H1 (cell line): Measurements from ENCODE around the gene AOPEP. TPM values are rescaled to one million over a fixed set of nuclear protein-coding genes. Genes with fewer than 3 reads are reported as not detected.

Experiments used
- CTCF ChIA-PET: fragments of 300-600 bp; sonication (Branson Sonifier 250); formaldehyde crosslinking; loops from one replicate; lab custom pipeline; 2021; ENCODE audit not compliant: partially characterized antibody; lab: Charles Lee
- POLR2A ChIA-PET: fragments of 300-600 bp; sonication (Branson Sonifier 250); formaldehyde crosslinking; loops from one replicate; lab custom pipeline; 2021; ENCODE audit warnings: inconsistent platforms; ENCODE audit not compliant: partially characterized antibody; lab: Charles Lee
- DNase-seq, 2 experiments: peaks; one replicate each; pipeline versions ENCODE4 v3.0.0 to v3.0.0-alpha.2; 2010 to 2022; ENCODE audit warnings: low spot score in 2 of 2, low read depth in 1 of 2, mixed read lengths in 1 of 2
- FAIRE-seq: peaks from 2 replicates; lab custom pipeline; 2011; peaks lifted over from hg19 to GRCh38; lab: Jason Lieb, UNC
- H2AFZ ChIP-seq: 2 replicates; pipeline ENCODE4 v1.8.1; 2012; ENCODE audit warnings: low read length, inconsistent platforms
- H2AK5ac ChIP-seq: 2 replicates; pipeline ENCODE4 v1.6.1; 2013; ENCODE audit warnings: low read depth, low read length
- H2BK120ac ChIP-seq: replicated peaks from 2 replicates; pipeline ENCODE3; 2013; ENCODE audit warnings: low read depth, low read length, inconsistent platforms
- H2BK12ac ChIP-seq: 2 replicates; pipeline ENCODE4 v1.6.1; 2013; ENCODE audit warnings: low read depth, low read length
- H2BK15ac ChIP-seq: 2 replicates; pipeline ENCODE4 v1.6.1; 2013; ENCODE audit warnings: low read length
- H2BK20ac ChIP-seq: 2 replicates; pipeline ENCODE4 v1.6.1; 2013; ENCODE audit warnings: low read length
- H2BK5ac ChIP-seq: 2 replicates; pipeline ENCODE4 v1.6.1; 2013; ENCODE audit warnings: low read depth, low read length
- H3K14ac ChIP-seq: 2 replicates; pipeline ENCODE4 v1.6.1; 2013; ENCODE audit warnings: inconsistent platforms; ENCODE audit not compliant: insufficient read length
- H3K18ac ChIP-seq: 2 replicates; pipeline ENCODE4 v1.6.1; 2013; ENCODE audit warnings: low read length; ENCODE audit errors: extremely low read depth
- H3K23ac ChIP-seq: 2 replicates; pipeline ENCODE4 v1.6.1; 2013; ENCODE audit warnings: inconsistent platforms; ENCODE audit not compliant: insufficient read length
- H3K23me2 ChIP-seq: 2 replicates; pipeline ENCODE4 v1.6.1; 2013; ENCODE audit warnings: low read depth, low read length
- H3K27ac ChIP-seq: 2 replicates; pipeline ENCODE4 v1.6.1; 2011; ENCODE audit warnings: low read depth, low read length, inconsistent platforms
- H3K27me3 ChIP-seq, 4 experiments: replicated peaks in 1 of 4; 1 replicate in 1 of 4; 2 replicates in 3 of 4; pipeline versions ENCODE4 v1.6.1 to v1.8.1; 2011 to 2013; ENCODE audit warnings: low read length in 3 of 4, mild to moderate bottlenecking in 3 of 4, inconsistent platforms in 2 of 4, mixed read lengths in 2 of 4, moderate library complexity in 1 of 4; ENCODE audit not compliant: control insufficient read depth in 3 of 4, insufficient read depth in 3 of 4; ENCODE audit errors: extremely low read depth in 1 of 4
- H3K36me3 ChIP-seq, 4 experiments: 2 replicates each; pipeline versions ENCODE4 v1.6.1 to v1.8.1; 2011 to 2013; ENCODE audit warnings: mild to moderate bottlenecking in 4 of 4, low read length in 3 of 4, moderate library complexity in 2 of 4, control low read depth in 1 of 4, inconsistent platforms in 1 of 4; ENCODE audit not compliant: insufficient read depth in 4 of 4, control insufficient read depth in 2 of 4
- H3K4ac ChIP-seq: replicated peaks from 2 replicates; pipeline ENCODE3; 2013; ENCODE audit warnings: low read length, low read depth, mixed read lengths, inconsistent platforms; ENCODE audit not compliant: insufficient read length
- H3K4me1 ChIP-seq, 4 experiments: replicated peaks in 1 of 4; 1 replicate in 1 of 4; 2 replicates in 3 of 4; pipeline versions ENCODE4 v1.6.1 to v1.8.1; 2011 to 2013; ENCODE audit warnings: low read length in 3 of 4, inconsistent platforms in 2 of 4, mixed read lengths in 1 of 4; ENCODE audit not compliant: insufficient read depth in 4 of 4, control insufficient read depth in 3 of 4
- H3K4me2 ChIP-seq, 2 experiments: 2 replicates each; pipeline versions ENCODE4 v1.6.1 to v1.8.1; 2011 to 2013; ENCODE audit warnings: low read depth in 2 of 2, low read length in 2 of 2, control low read depth in 1 of 2, inconsistent platforms in 1 of 2, mild to moderate bottlenecking in 1 of 2; ENCODE audit not compliant: insufficient read depth in 1 of 2
- H3K4me3 ChIP-seq, 4 experiments: fragments of 200-600, 300-600 bp in 1 of 4; sonication (generic), shearing (Covaris generic), sonication (Bioruptor Twin) in 1 of 4; 2 replicates each; pipeline versions ENCODE4 v1.5.1 to v1.8.1; 2011 to 2016; ENCODE audit warnings: low read length in 4 of 4, low read depth in 3 of 4, control low read depth in 2 of 4, inconsistent platforms in 2 of 4, mild to moderate bottlenecking in 2 of 4, mixed read lengths in 1 of 4, moderate library complexity in 1 of 4; ENCODE audit not compliant: insufficient read depth in 2 of 4; ENCODE audit errors: extremely low read depth in 1 of 4
- H3K56ac ChIP-seq: replicated peaks from 2 replicates; pipeline ENCODE3; 2013; ENCODE audit warnings: low read depth, mild to moderate bottlenecking, mixed read lengths, low read length, inconsistent platforms; ENCODE audit not compliant: insufficient read length
- H3K79me1 ChIP-seq: 2 replicates; pipeline ENCODE4 v1.6.1; 2013; ENCODE audit warnings: low read depth, low read length, control low read depth
- H3K79me2 ChIP-seq, 2 experiments: 2 replicates each; pipeline versions ENCODE4 v1.6.1 to v1.8.1; 2012 to 2013; ENCODE audit warnings: low read length in 2 of 2, mild to moderate bottlenecking in 2 of 2, inconsistent platforms in 1 of 2; ENCODE audit not compliant: insufficient read depth in 2 of 2, control insufficient read depth in 1 of 2
- H3K9ac ChIP-seq, 4 experiments: replicated peaks in 1 of 4; 1 replicate in 1 of 4; 2 replicates in 3 of 4; pipeline versions ENCODE4 v1.6.1 to v1.8.1; 2011 to 2013; ENCODE audit warnings: low read depth in 3 of 4, low read length in 3 of 4, control low read depth in 2 of 4, mild to moderate bottlenecking in 2 of 4, moderate library complexity in 2 of 4, inconsistent platforms in 1 of 4; ENCODE audit errors: extremely low read depth in 1 of 4
- H3K9me3 ChIP-seq, 2 experiments: 2 replicates each; pipeline versions ENCODE4 v1.6.1 to v1.8.1; 2012 to 2013; ENCODE audit warnings: mild to moderate bottlenecking in 2 of 2, moderate library complexity in 2 of 2, control low read depth in 1 of 2, inconsistent platforms in 1 of 2, low read depth in 1 of 2, low read length in 1 of 2, mixed read lengths in 1 of 2; ENCODE audit not compliant: insufficient read depth in 2 of 2
- H4K20me1 ChIP-seq, 2 experiments: replicated peaks in 1 of 2; 2 replicates each; pipeline versions ENCODE3 to v1.8.1; 2011 to 2013; ENCODE audit warnings: inconsistent platforms in 2 of 2, low read length in 2 of 2, mild to moderate bottlenecking in 1 of 2; ENCODE audit not compliant: insufficient read depth in 2 of 2, control insufficient read depth in 1 of 2
- H4K5ac ChIP-seq: 2 replicates; pipeline ENCODE4 v1.6.1; 2013; ENCODE audit warnings: low read length, low read depth, mixed read lengths, inconsistent platforms; ENCODE audit not compliant: insufficient read length
- H4K8ac ChIP-seq: 2 replicates; pipeline ENCODE4 v1.8.0; 2013; ENCODE audit warnings: mild to moderate bottlenecking, moderate library complexity, low read length, inconsistent platforms; ENCODE audit not compliant: insufficient read depth; ENCODE audit errors: extremely low read depth
- H4K91ac ChIP-seq: replicated peaks from 2 replicates; pipeline ENCODE3; 2013; ENCODE audit warnings: low read length, mixed read lengths, inconsistent platforms; ENCODE audit not compliant: insufficient read length
- EZH2 ChIP-seq: fragments of 200-600 bp; sonication (generic); IDR thresholded peaks from 2 replicates; pipeline ENCODE4 v1.7.1; 2012; ENCODE audit warnings: low read depth, mild to moderate bottlenecking, moderate library complexity, low read length, inconsistent platforms; ENCODE audit not compliant: severe bottlenecking
- HDAC2 ChIP-seq, 2 experiments: fragments of 300-600 bp in 1 of 2; sonication (generic) in 1 of 2; IDR thresholded peaks; 2 replicates each; pipeline ENCODE4 v1.6.1; 2011 to 2012; ENCODE audit warnings: low read depth in 2 of 2, low read length in 2 of 2, mild to moderate bottlenecking in 2 of 2, moderate library complexity in 2 of 2, borderline replicate concordance in 1 of 2, inconsistent platforms in 1 of 2
- HDAC6 ChIP-seq: IDR thresholded peaks from one replicate; pipeline ENCODE4 v1.7.1; 2012; ENCODE audit warnings: low read depth, mild to moderate bottlenecking, inconsistent platforms, low read length, moderate library complexity
- SIX5 ChIP-seq: IDR thresholded peaks from 2 replicates; pipeline ENCODE4 v1.6.1; 2011; ENCODE audit warnings: mild to moderate bottlenecking, low read depth, low read length
- ZNF274 ChIP-seq: IDR thresholded peaks from 2 replicates; pipeline ENCODE4 v1.7.0; 2012; ENCODE audit warnings: low read length, borderline replicate concordance; ENCODE audit errors: extremely low read depth
- WGBS, 2 experiments: shearing (Covaris generic) in 1 of 2; methylation state at CpG; one replicate each; pipeline versions ENCODE4 v1.1.6 to v1.1.7; 2013 to 2015; ENCODE audit warnings: low lambda C conversion rate in 2 of 2, mixed read lengths in 2 of 2, inconsistent platforms in 1 of 2, low coverage in 1 of 2, missing lambda C conversion rate in 1 of 2; ENCODE audit not compliant: insufficient replicate concordance in 2 of 2, insufficient coverage in 1 of 2, insufficient read length in 1 of 2; ENCODE audit errors: extremely low coverage in 1 of 2, missing lambda C conversion rate in 1 of 2; 5-methylcytosine and 5-hydroxymethylcytosine counted together
- polyA plus RNA-seq, 7 experiments: library from polyadenylated mRNA; depleted of rRNA in 3 of 7; stranded (reverse) in 5 of 7; unstranded in 2 of 7; fragments of >200 nt in 5 of 7; fragments of 200-250 nt in 2 of 7; gene quantifications; 1 replicate in 5 of 7; 2 replicates in 1 of 7; 4 replicates in 1 of 7; pipeline versions ENCODE4 v1.2.1 to v1.2.3, GENCODE V29; 2011 to 2013; ENCODE audit warnings: missing spikeins in 2 of 7, mixed read lengths in 2 of 7
- total RNA-seq: library from RNA; stranded (reverse); fragmentation: NEBNext Ultra II Directional; extraction: Animal tissue kit (Norgen Biotek cat#: 25700); gene quantifications from 2 replicates; pipeline ENCODE4 v1.2.1, GENCODE V29; 2021

AOPEP gene
- total and polyA plus RNA-seq, 2 of the 8 experiments (the other 6 are each of a cell fraction or from before 2014, with no cell fraction given) = 6.1 to 14.3 TPM

GRCh38 chr9:94982211-94982610 is 255.7 kb downstream of the AOPEP start:
- H2BK12ac ChIP-seq = no peak overlapping the region
- H3K36me3 ChIP-seq = no peaks in the 10 kb centered on the region
- FAIRE-seq = no peak
- POLR2A ChIA-PET = no interaction called here
- H4K5ac ChIP-seq = no peak overlapping the region
- H3K4me2 ChIP-seq = no peak overlapping the region
- H3K9ac ChIP-seq = no peak overlapping the region
- H2BK5ac ChIP-seq = no peak overlapping the region
- TF ChIP-seq SIX5 = no peak
- TF ChIP-seq EZH2 = no peak
- TF ChIP-seq HDAC2 (IDR thresholded peaks at IDR 0.05; ENCODE audit: borderline replicate concordance in 1 of 2, low read depth in 2 of 2, low read length in 2 of 2) = no peak
- TF ChIP-seq ZNF274 = no peak
- no peak for TF ChIP-seq HDAC6
- no peaks in the 10 kb centered on the region for H3K23me2 ChIP-seq
- no peak overlapping the region for H2BK120ac ChIP-seq
- no peaks in the 10 kb centered on the region for H4K20me1 ChIP-seq
- H3K79me1 ChIP-seq = no peaks in the 10 kb centered on the region
- H3K4me3 ChIP-seq = no peak overlapping the region
- WGBS, 2 experiments = 93% methylated on average over 6 of the region's 6 CpGs; no CpG with 5 or more reads in 1 of the 2 experiments
- no peak overlapping the region for H2BK15ac ChIP-seq
- no peaks in the 10 kb centered on the region for H3K9me3 ChIP-seq
- H3K18ac ChIP-seq = no peak overlapping the region
- no peak overlapping the region for H2AFZ ChIP-seq
- no peak overlapping the region for H4K91ac ChIP-seq
- no peak overlapping the region for H3K4ac ChIP-seq
- no peak overlapping the region for H3K23ac ChIP-seq
- no peaks in the 10 kb centered on the region for H3K27me3 ChIP-seq
- no peak for DNase-seq
- H2BK20ac ChIP-seq = no peak overlapping the region
- CTCF ChIA-PET = no interaction called here
- no peak overlapping the region for H3K56ac ChIP-seq
- no peak overlapping the region for H2AK5ac ChIP-seq
- no peak overlapping the region for H4K8ac ChIP-seq
- no peaks in the 10 kb centered on the region for H3K79me2 ChIP-seq
- no peak overlapping the region for H3K27ac ChIP-seq
- H3K4me1 ChIP-seq = peaks cover 4 to 16% (median 9%) of the 10 kb centered on the region in 4 experiments; a peak in 6 of 7 replicates
- no peak overlapping the region for H3K14ac ChIP-seq
